AG09319 (cell line): ENCODE measurements around the gene CACNA1S.

Source experiments
- DNase-seq: peaks from one replicate; pipeline ENCODE4 v3.0.0-alpha.2; 2010; ENCODE audit warnings: low read depth; ENCODE audit errors: extremely low read depth
- CTCF ChIP-seq: IDR thresholded peaks from 2 replicates; pipeline ENCODE4 v1.5.1; 2011; ENCODE audit warnings: low read depth, mild to moderate bottlenecking, inconsistent platforms, low read length, moderate library complexity

CACNA1S gene

GRCh38 chr1:201134405-201134804 lies 22.2 kb upstream of the CACNA1S start:
- no peak for TF ChIP-seq CTCF
- DNase-seq, result no peak

DNA sequence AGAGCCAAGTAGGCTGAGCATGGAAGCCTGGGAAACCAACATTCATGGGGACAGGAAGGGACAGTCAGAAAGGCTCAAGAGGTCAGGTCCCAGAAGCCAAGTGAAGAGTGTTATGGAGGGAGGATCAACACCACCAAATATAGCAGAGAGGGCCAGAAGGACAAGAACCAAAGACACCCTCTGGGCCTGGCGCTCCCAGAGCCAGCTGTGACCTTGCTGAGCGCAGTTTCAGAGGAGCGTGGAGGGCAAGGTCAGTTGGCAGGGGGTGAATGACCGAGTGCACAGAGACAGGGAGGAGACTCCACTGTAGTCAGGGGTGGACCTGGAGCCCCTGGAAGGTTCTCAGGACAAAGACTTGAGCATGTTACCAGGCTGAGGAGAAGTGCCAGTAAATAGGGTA lies 19.2 kb upstream of the CACNA1S start:
- no peak for DNase-seq
- no peak for TF ChIP-seq CTCF

DNA sequence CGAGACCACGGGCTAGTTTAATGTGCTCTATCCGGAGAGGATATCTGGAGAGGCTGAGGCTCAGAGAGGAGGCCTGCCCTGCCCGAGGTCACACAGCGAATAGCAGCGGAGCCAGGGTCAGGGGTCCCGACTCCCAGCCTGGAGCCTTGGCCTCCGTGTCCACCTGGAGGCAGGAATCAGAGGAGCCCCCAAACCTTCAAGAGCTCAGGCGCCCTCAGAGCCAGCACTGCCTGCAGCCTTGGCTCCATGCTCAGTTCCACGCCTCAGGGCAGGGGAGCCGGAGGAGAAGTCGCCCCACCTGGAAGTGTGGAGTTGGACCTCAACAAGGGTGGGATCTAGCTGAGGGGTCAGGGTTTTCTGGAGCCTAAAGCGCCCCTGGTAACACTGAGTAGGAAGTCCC lies 16.7 kb upstream of the CACNA1S start:
- no peak for TF ChIP-seq CTCF
- no peak for DNase-seq

- no peak for DNase-seq
- TF ChIP-seq CTCF, result no peak
Observed at GRCh38 chr1:201128476-201128875, 16.2 kb upstream of the CACNA1S start.

DNA sequence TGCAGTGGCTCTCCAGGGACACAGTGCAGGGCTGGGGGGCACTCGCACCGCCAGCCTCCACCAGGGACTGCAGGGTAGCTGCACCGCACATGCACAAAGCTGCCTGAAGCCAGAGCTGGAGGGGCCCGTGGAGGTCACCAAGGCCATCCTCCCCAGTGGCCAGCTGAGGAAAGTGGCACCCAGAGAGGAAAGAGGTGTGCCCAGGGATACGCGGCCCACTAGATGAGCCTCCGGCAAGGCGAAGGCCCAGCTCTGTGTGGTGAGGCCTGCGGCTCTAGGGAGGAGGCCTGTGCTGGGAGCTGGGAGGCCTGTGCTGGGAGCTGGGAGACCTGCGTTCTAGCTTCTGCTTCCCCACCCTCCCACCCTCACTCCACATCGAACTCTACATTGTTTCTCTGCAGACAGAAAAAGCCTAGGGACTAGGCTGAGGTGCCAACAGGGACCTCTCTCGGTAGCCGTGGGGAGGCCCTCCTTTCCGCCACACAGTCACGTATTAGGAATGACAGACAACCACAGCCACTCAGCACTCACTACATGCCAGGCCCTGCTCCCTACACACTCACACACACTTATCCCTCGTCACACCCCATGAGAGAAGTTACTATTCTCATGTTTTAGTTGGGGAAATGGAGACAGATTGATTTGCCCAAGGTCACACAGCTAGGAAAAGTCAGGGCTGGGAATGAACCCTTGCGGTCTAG lies 15.7 kb upstream of the CACNA1S start:
- TF ChIP-seq CTCF, result no peak
- DNase-seq, result no peak

- DNase-seq, result no peak
- TF ChIP-seq CTCF, result no peak
Observed at GRCh38 chr1:201126832-201127754, 14.9 kb upstream of the CACNA1S start, which contains the start of gene ASCL5. Gene ASCL5, minus strand, starts transcription at chr1:201127184. Its CDS starts 11,812 bp downstream, at chr1:201115372.

DNA sequence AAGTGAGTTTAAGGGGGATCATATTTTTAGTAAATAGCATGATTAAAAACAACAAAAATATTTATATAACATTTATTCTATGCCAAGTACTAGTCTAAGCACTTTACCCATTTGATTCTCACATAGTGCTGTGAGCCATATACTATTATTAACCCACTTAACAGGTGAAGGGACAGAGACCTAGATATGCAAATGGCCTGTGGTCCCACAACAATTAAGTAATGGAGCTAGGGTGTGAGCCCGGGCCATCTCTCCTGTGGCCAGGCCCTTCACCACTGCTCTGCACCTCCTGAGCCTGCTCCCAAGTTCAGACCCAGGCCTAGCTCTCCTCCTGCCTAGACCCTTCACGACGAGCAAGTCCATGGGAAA lies 14.2 kb upstream of the CACNA1S start:
- TF ChIP-seq CTCF, result no peak
- no peak for DNase-seq
